GM23338 (cell line): ENCODE results near the gene IFITM5. TPM values are rescaled to one million over a fixed set of nuclear protein-coding genes. Genes with fewer than 3 reads are reported as not detected.

Experiments used
- polyA plus RNA-seq: library from polyadenylated mRNA; unstranded; fragments of >200 nt; fragmentation: Nextera tagmentation; extraction: Ambion mirVana; gene quantifications from 2 replicates; pipeline ENCODE4 v1.2.1, GENCODE V29; 2016
- total RNA-seq: library from RNA; depleted of rRNA; stranded (reverse); fragments of >200 nt; shearing (Covaris generic); gene quantifications from 2 replicates; pipeline ENCODE4 v1.2.3, GENCODE V29; 2014
- TF ChIP-seq, protein P1 (sequence below): fragments of 250-450 bp; sonication (Bioruptor Pico); IDR thresholded peaks from 2 replicates; pipeline ENCODE4 v1.5.0; 2020; ENCODE audit warnings: mild to moderate bottlenecking, moderate library complexity
- TF ChIP-seq, protein P2 (sequence below): IDR thresholded peaks from one replicate; pipeline ENCODE4 v1.6.1; 2018; ENCODE audit warnings: antibody characterized with exemption; ENCODE audit not compliant: unreplicated experiment
- TF ChIP-seq, protein P3 (sequence below): IDR thresholded peaks from 2 replicates; pipeline ENCODE4 v1.6.1; 2016; ENCODE audit warnings: antibody characterized with exemption

Gene IFITM5
- total and polyA plus RNA-seq, 2 experiments from 2014 or later: not detected

DNA sequence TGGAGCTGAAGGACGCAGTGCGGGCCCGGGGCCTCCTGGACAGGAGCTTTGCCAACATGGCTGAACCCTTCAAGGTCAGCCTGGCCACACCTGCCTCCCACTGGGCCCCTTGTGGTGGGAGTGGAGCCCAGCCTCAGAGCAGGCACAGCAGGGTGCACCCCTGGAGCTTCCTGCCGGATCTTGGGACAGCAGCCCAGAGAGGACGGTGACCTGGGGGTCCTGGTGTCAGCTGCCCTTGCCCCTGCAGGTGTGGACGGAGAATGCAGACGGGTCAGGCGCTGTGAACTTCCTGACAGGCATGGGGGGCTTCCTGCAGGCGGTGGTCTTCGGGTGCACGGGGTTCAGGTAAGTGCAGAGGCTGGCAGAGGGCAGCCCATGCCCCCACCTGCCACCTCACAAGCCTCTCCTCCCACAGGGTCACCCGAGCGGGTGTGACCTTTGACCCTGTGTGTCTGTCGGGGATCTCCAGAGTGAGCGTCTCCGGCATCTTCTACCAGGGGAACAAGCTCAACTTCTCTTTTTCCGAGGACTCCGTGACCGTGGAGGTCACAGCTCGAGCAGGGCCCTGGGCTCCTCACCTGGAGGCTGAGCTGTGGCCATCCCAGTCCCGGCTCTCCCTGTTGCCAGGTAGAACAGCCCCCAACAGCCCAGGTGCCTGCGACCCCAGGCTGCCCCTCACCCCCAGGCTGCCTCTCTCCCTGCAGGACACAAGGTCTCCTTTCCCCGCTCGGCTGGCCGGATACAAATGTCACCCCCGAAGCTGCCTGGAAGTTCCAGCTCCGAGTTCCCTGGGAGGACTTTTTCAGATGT, 5.3 kb downstream of the IFITM5 start (continued):
- TF ChIP-seq, protein P1, sequence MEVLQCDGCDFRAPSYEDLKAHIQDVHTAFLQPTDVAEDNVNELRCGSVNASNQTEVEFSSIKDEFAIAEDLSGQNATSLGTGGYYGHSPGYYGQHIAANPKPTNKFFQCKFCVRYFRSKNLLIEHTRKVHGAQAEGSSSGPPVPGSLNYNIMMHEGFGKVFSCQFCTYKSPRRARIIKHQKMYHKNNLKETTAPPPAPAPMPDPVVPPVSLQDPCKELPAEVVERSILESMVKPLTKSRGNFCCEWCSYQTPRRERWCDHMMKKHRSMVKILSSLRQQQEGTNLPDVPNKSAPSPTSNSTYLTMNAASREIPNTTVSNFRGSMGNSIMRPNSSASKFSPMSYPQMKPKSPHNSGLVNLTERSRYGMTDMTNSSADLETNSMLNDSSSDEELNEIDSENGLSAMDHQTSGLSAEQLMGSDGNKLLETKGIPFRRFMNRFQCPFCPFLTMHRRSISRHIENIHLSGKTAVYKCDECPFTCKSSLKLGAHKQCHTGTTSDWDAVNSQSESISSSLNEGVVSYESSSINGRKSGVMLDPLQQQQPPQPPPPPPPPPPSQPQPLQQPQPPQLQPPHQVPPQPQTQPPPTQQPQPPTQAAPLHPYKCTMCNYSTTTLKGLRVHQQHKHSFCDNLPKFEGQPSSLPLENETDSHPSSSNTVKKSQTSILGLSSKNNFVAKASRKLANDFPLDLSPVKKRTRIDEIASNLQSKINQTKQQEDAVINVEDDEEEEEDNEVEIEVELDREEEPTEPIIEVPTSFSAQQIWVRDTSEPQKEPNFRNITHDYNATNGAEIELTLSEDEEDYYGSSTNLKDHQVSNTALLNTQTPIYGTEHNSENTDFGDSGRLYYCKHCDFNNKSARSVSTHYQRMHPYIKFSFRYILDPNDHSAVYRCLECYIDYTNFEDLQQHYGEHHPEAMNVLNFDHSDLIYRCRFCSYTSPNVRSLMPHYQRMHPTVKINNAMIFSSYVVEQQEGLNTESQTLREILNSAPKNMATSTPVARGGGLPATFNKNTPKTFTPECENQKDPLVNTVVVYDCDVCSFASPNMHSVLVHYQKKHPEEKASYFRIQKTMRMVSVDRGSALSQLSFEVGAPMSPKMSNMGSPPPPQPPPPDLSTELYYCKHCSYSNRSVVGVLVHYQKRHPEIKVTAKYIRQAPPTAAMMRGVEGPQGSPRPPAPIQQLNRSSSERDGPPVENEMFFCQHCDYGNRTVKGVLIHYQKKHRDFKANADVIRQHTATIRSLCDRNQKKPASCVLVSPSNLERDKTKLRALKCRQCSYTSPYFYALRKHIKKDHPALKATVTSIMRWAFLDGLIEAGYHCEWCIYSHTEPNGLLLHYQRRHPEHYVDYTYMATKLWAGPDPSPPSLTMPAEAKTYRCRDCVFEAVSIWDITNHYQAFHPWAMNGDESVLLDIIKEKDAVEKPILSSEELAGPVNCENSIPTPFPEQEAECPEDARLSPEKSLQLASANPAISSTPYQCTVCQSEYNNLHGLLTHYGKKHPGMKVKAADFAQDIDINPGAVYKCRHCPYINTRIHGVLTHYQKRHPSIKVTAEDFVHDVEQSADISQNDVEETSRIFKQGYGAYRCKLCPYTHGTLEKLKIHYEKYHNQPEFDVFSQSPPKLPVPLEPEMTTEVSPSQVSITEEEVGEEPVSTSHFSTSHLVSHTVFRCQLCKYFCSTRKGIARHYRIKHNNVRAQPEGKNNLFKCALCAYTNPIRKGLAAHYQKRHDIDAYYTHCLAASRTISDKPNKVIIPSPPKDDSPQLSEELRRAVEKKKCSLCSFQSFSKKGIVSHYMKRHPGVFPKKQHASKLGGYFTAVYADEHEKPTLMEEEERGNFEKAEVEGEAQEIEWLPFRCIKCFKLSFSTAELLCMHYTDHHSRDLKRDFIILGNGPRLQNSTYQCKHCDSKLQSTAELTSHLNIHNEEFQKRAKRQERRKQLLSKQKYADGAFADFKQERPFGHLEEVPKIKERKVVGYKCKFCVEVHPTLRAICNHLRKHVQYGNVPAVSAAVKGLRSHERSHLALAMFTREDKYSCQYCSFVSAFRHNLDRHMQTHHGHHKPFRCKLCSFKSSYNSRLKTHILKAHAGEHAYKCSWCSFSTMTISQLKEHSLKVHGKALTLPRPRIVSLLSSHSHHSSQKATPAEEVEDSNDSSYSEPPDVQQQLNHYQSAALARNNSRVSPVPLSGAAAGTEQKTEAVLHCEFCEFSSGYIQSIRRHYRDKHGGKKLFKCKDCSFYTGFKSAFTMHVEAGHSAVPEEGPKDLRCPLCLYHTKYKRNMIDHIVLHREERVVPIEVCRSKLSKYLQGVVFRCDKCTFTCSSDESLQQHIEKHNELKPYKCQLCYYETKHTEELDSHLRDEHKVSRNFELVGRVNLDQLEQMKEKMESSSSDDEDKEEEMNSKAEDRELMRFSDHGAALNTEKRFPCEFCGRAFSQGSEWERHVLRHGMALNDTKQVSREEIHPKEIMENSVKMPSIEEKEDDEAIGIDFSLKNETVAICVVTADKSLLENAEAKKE (CRISPR knock-in tag): no peak
- TF ChIP-seq, protein P2, sequence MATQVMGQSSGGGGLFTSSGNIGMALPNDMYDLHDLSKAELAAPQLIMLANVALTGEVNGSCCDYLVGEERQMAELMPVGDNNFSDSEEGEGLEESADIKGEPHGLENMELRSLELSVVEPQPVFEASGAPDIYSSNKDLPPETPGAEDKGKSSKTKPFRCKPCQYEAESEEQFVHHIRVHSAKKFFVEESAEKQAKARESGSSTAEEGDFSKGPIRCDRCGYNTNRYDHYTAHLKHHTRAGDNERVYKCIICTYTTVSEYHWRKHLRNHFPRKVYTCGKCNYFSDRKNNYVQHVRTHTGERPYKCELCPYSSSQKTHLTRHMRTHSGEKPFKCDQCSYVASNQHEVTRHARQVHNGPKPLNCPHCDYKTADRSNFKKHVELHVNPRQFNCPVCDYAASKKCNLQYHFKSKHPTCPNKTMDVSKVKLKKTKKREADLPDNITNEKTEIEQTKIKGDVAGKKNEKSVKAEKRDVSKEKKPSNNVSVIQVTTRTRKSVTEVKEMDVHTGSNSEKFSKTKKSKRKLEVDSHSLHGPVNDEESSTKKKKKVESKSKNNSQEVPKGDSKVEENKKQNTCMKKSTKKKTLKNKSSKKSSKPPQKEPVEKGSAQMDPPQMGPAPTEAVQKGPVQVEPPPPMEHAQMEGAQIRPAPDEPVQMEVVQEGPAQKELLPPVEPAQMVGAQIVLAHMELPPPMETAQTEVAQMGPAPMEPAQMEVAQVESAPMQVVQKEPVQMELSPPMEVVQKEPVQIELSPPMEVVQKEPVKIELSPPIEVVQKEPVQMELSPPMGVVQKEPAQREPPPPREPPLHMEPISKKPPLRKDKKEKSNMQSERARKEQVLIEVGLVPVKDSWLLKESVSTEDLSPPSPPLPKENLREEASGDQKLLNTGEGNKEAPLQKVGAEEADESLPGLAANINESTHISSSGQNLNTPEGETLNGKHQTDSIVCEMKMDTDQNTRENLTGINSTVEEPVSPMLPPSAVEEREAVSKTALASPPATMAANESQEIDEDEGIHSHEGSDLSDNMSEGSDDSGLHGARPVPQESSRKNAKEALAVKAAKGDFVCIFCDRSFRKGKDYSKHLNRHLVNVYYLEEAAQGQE: no peak
- TF ChIP-seq, protein P3, sequence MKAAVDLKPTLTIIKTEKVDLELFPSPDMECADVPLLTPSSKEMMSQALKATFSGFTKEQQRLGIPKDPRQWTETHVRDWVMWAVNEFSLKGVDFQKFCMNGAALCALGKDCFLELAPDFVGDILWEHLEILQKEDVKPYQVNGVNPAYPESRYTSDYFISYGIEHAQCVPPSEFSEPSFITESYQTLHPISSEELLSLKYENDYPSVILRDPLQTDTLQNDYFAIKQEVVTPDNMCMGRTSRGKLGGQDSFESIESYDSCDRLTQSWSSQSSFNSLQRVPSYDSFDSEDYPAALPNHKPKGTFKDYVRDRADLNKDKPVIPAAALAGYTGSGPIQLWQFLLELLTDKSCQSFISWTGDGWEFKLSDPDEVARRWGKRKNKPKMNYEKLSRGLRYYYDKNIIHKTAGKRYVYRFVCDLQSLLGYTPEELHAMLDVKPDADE: no peak
